Naive thymus-derived CD4-positive, alpha-beta T cell (primary cell): Measurements from ENCODE around the gene ARHGEF7. TPM values are rescaled to one million over a fixed set of nuclear protein-coding genes. Genes with fewer than 3 reads are reported as not detected.

Source experiments
- ATAC-seq: fragments of 150-1000 bp; cut with Tn5 transposase; 2 replicates; pipeline ENCODE4 v1.10.0; 2021; ENCODE audit warnings: mild to moderate bottlenecking, moderate library complexity
- CTCF ChIA-PET: fragments of 350-600 bp; sonication (Branson Sonifier 250); formaldehyde crosslinking; loops from one replicate; lab custom pipeline; 2021; ENCODE audit warnings: antibody characterized with exemption; lab: Charles Lee
- POLR2A ChIA-PET: fragments of 350-600 bp; sonication (Branson Sonifier 250); formaldehyde crosslinking; loops from one replicate; lab custom pipeline; 2021; ENCODE audit warnings: antibody characterized with exemption, inconsistent platforms; lab: Charles Lee
- DNase-seq, 9 donors: peaks; one replicate each; pipeline versions ENCODE4 v3.0.0 to v3.0.0-alpha.2; 2020 to 2022; ENCODE audit warnings: mixed read lengths in 1 of 9
- H3K27ac ChIP-seq: one replicate; pipeline ENCODE4 v1.7.0; 2013; ENCODE audit warnings: mild to moderate bottlenecking, low read depth, low read length, moderate library complexity
- H3K27me3 ChIP-seq, 2 donors: one replicate each; pipeline ENCODE4 v1.7.0; 2013; ENCODE audit warnings: low read length in 2 of 2, mild to moderate bottlenecking in 2 of 2, moderate library complexity in 2 of 2; ENCODE audit not compliant: control insufficient read depth in 2 of 2, insufficient read depth in 2 of 2
- H3K36me3 ChIP-seq, 3 experiments: 1 replicate in 2 of 3; 2 replicates in 1 of 3; pipeline ENCODE4 v1.7.0; 2013; ENCODE audit warnings: low read length in 3 of 3, mild to moderate bottlenecking in 3 of 3, moderate library complexity in 1 of 3; ENCODE audit not compliant: insufficient read depth in 3 of 3, control insufficient read depth in 2 of 3
- H3K4me1 ChIP-seq, 2 donors: one replicate each; pipeline ENCODE4 v1.7.0; 2013; ENCODE audit warnings: low read length in 2 of 2, mild to moderate bottlenecking in 2 of 2, moderate library complexity in 1 of 2; ENCODE audit not compliant: control insufficient read depth in 2 of 2, insufficient read depth in 2 of 2
- H3K4me3 ChIP-seq: 2 replicates; pipeline ENCODE4 v1.7.0; 2013; ENCODE audit warnings: mild to moderate bottlenecking, low read length
- H3K9me3 ChIP-seq, 3 experiments: 1 replicate in 2 of 3; 2 replicates in 1 of 3; pipeline ENCODE4 v1.7.0; 2013; ENCODE audit warnings: low read length in 3 of 3; ENCODE audit not compliant: control insufficient read depth in 2 of 3
- H3K27ac Mint-ChIP-seq, 9 donors: one replicate each; pipeline ENCODE4 v1.8.0; 2020 to 2022; ENCODE audit warnings: mixed read lengths in 9 of 9, mild to moderate bottlenecking in 8 of 9, moderate library complexity in 5 of 9, inconsistent platforms in 2 of 9
- H3K27me3 Mint-ChIP-seq, 5 donors: one replicate each; pipeline ENCODE4 v1.8.0; 2021 to 2022; ENCODE audit warnings: mixed read lengths in 5 of 5, mild to moderate bottlenecking in 1 of 5
- H3K36me3 Mint-ChIP-seq, 5 donors: one replicate each; pipeline ENCODE4 v1.8.0; 2020 to 2022; ENCODE audit warnings: mixed read lengths in 5 of 5, mild to moderate bottlenecking in 3 of 5, inconsistent platforms in 1 of 5
- H3K4me1 Mint-ChIP-seq, 7 donors: one replicate each; pipeline ENCODE4 v1.8.0; 2020 to 2022; ENCODE audit warnings: mixed read lengths in 7 of 7, mild to moderate bottlenecking in 3 of 7, inconsistent platforms in 1 of 7
- H3K4me3 Mint-ChIP-seq, 10 donors: one replicate each; pipeline ENCODE4 v1.8.0; 2020 to 2022; ENCODE audit warnings: mild to moderate bottlenecking in 10 of 10, mixed read lengths in 10 of 10, moderate library complexity in 6 of 10, inconsistent platforms in 2 of 10
- H3K9me3 Mint-ChIP-seq, 11 donors: one replicate each; pipeline ENCODE4 v1.8.0; 2020 to 2022; ENCODE audit warnings: mixed read lengths in 11 of 11, mild to moderate bottlenecking in 4 of 11, inconsistent platforms in 1 of 11, moderate library complexity in 1 of 11
- intact Hi-C, 2 donors: fragments of 100-400 bp; cut with micrococcal nuclease; formaldehyde crosslinking; loops; one replicate each; pipeline ENCODE4 v1.15.1; 2023
- polyA plus RNA-seq, 2 donors: library from polyadenylated mRNA; unstranded; fragments of 300-500 nt; fragmentation: Illumina TruSeq; gene quantifications; one replicate each; pipeline ENCODE4 v1.2.3, GENCODE V29; 2021
- total RNA-seq, 6 experiments: library from RNA in 5 of 6; stranded (reverse) in 5 of 6; gene quantifications; 1 replicate in 5 of 6; 2 replicates in 1 of 6; pipeline ENCODE4 v1.2.3 and lab custom pipeline; 2021 to 2026

ARHGEF7 gene
- total and polyA plus RNA-seq, 7 experiments from 2014 or later: 10.0 to 84.0 (median 76.7) TPM

GRCh38 chr13:111295886-111296285 lies 180.8 kb downstream of the ARHGEF7 start:
- Histone ChIP-seq H3K4me3 (no peak overlapping the region), H3K36me3 (peaks cover 0 to 43% (median 17%) of the 10 kb centered on the region in 3 experiments), H3K27ac (no peak overlapping the region), H3K4me1 (peaks cover 7 to 14% of the 10 kb centered on the region in 2 donors), H3K9me3 (no peaks in the 10 kb centered on the region), H3K27me3 (no peaks in the 10 kb centered on the region)
- Mint-ChIP-seq H3K4me3 (no peak overlapping the region), H3K27me3 (no peaks in the 10 kb centered on the region), H3K36me3 (peaks cover 4 to 70% (median 29%) of the 10 kb centered on the region in 5 donors), H3K27ac (peak overlapping the region in 1 of 9 donors; percentile 54), H3K4me1 (peaks cover 0 to 15% (median 10%) of the 10 kb centered on the region in 7 donors), H3K9me3 (no peaks in the 10 kb centered on the region)
- intact Hi-C loops: no loop called here
- POLR2A ChIA-PET: no interaction called here
- CTCF ChIA-PET: no interaction called here
- DNase-seq: no peak
- ATAC-seq: no peak

DNA sequence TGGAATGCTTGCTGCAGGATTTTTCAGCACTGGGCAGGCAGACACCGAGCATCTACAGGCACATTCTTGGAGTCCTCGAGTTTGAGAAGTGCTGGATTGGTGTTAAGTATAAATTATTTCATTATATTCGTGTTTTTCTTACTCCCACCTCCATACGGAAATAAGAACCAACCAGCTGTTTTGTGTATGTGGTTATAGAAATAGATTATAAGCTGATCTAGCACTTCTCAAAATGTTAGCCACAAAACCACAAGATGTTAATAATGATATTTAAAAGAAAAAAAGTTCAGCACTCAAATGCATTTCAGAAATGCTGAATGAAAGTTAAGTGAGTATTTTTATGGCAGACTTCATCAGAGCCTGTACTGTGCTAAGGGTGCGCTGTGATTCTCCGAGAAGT lies 181.3 kb downstream of the ARHGEF7 start:
- Histone ChIP-seq H3K9me3 (no peaks in the 10 kb centered on the region), H3K27me3 (no peaks in the 10 kb centered on the region), H3K4me1 (peaks cover 7 to 14% of the 10 kb centered on the region in 2 donors), H3K27ac (no peak overlapping the region), H3K4me3 (no peak overlapping the region), H3K36me3 (peaks cover 0 to 42% (median 17%) of the 10 kb centered on the region in 3 experiments)
- Mint-ChIP-seq H3K27me3 (no peaks in the 10 kb centered on the region), H3K9me3 (no peaks in the 10 kb centered on the region), H3K4me3 (no peak overlapping the region), H3K27ac (no peak overlapping the region), H3K4me1 (peaks cover 0 to 15% (median 10%) of the 10 kb centered on the region in 7 donors), H3K36me3 (peaks cover 7 to 70% (median 34%) of the 10 kb centered on the region in 5 donors)
- POLR2A ChIA-PET: no interaction called here
- ATAC-seq (no peak), DNase-seq (no peak)
- intact Hi-C loops: no loop called here
- CTCF ChIA-PET: no interaction called here

DNA sequence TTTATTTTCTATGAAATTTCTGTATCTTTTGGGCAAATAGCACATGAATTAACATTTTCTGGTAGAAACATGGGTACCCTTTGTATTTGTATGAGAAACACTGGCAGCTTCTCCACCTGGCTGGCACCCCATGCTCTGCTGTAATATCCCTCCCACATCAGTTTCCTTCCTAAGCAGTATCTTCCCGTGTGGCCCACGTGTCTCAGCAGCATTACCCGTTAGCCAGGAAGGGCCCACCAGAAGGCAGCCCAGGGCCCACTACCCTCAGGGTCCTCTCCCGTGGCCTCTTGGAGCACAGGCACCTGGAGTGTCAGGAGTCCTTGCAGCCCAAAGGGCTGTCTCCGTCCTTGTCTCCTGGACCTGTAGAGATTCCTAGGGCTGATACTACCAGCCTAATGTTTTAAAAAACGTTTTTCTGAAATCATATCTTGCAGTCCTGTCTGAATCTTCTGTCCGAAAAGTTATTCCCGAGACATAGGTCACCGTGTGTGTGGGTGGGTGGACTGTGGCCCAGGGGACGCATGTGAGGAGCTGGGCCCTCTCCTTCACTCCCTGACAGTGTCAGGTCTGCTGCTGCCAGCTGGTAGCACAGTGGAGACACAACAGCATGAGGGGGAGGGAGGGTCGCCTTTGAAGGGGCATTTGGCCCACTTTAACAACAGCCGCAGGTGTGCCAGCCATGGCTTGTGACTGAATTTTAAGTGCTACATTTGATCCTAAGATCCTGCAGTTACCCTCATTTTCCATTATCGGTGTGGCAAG lies 183.3 kb downstream of the ARHGEF7 start:
- no peak overlapping the region for H3K27ac Mint-ChIP-seq
- POLR2A ChIA-PET: no interaction called here
- H3K4me3 ChIP-seq: no peak overlapping the region
- H3K36me3 Mint-ChIP-seq: peaks cover 8 to 75% (median 34%) of the 10 kb centered on the region in 5 donors
- H3K27me3 Mint-ChIP-seq: no peaks in the 10 kb centered on the region
- intact Hi-C loops: no loop called here
- H3K4me3 Mint-ChIP-seq: no peak overlapping the region
- no peak for DNase-seq
- peaks cover 0 to 43% (median 3%) of the 10 kb centered on the region in 3 experiments for H3K36me3 ChIP-seq
- no peak for ATAC-seq
- H3K4me1 Mint-ChIP-seq: peaks cover 0 to 15% (median 10%) of the 10 kb centered on the region in 7 donors
- CTCF ChIA-PET: interaction anchor here (0.5 kb wide), 1 partner anchor 681 kb away, joined by 3 read pairs; no protein-coding TSS in a partner anchor
- no peaks in the 10 kb centered on the region for H3K9me3 ChIP-seq
- H3K27ac ChIP-seq: no peak overlapping the region
- peaks cover 7 to 14% of the 10 kb centered on the region in 2 donors for H3K4me1 ChIP-seq
- H3K27me3 ChIP-seq: no peaks in the 10 kb centered on the region
- no peaks in the 10 kb centered on the region for H3K9me3 Mint-ChIP-seq

GRCh38 chr13:111302045-111302726 lies 187.1 kb downstream of the ARHGEF7 start:
- Histone ChIP-seq H3K4me1 (no peaks in the 10 kb centered on the region), H3K27ac (no peak overlapping the region), H3K4me3 (no peak overlapping the region), H3K9me3 (no peaks in the 10 kb centered on the region), H3K36me3 (peaks cover 0 to 70% (median 3%) of the 10 kb centered on the region in 3 experiments), H3K27me3 (no peaks in the 10 kb centered on the region)
- H3K36me3 Mint-ChIP-seq: peaks cover 31 to 87% (median 59%) of the 10 kb centered on the region in 5 donors
- POLR2A ChIA-PET: no interaction called here
- intact Hi-C loops: no loop called here
- CTCF ChIA-PET: no interaction called here
- peaks cover 0 to 6% (median 0%) of the 10 kb centered on the region in 11 donors for H3K9me3 Mint-ChIP-seq
- DNase-seq: no peak
- H3K27ac Mint-ChIP-seq: no peak overlapping the region
- peaks cover 0 to 17% (median 0%) of the 10 kb centered on the region in 7 donors for H3K4me1 Mint-ChIP-seq
- H3K27me3 Mint-ChIP-seq: no peaks in the 10 kb centered on the region
- no peak overlapping the region for H3K4me3 Mint-ChIP-seq
- ATAC-seq: no peak

DNA sequence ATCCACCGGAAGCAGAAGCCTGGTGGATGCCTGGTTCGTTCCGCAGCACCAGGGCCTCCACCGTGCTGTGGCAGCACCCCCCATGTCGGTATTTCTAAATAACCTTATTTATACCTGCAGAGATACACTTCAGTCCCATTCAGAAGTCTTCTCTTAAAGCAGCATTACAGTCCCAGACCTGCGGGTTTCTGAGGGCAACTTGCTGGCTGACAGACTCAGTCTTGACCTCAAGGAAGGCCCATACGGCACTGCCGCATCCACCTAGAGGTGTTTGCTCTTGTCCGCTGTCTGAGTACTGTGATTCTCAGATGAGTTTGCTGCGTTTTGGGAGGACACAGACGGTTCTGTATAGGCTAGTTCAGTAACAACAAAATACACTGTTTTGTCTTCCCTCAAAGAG lies 188.4 kb downstream of the ARHGEF7 start:
- Mint-ChIP-seq H3K4me3 (no peak overlapping the region), H3K4me1 (peaks cover 0 to 17% (median 0%) of the 10 kb centered on the region in 7 donors), H3K27ac (peak overlapping the region in 1 of 9 donors; percentile 52), H3K36me3 (peaks cover 31 to 87% (median 68%) of the 10 kb centered on the region in 5 donors), H3K9me3 (peaks cover 0 to 11% (median 0%) of the 10 kb centered on the region in 11 donors), H3K27me3 (no peaks in the 10 kb centered on the region)
- DNase-seq: no peak
- Histone ChIP-seq H3K36me3 (peaks cover 0 to 74% (median 3%) of the 10 kb centered on the region in 3 experiments), H3K4me1 (no peaks in the 10 kb centered on the region), H3K9me3 (no peaks in the 10 kb centered on the region), H3K27me3 (no peaks in the 10 kb centered on the region), H3K4me3 (no peak overlapping the region), H3K27ac (no peak overlapping the region)
- ATAC-seq: no peak
- ChIA-PET CTCF (no interaction called here), POLR2A (no interaction called here)
- intact Hi-C loops: no loop called here

GRCh38 chr13:111304041-111304544 lies 189.0 kb downstream of the ARHGEF7 start:
- CTCF ChIA-PET: no interaction called here
- Histone ChIP-seq H3K4me1 (no peaks in the 10 kb centered on the region), H3K36me3 (peaks cover 0 to 70% (median 3%) of the 10 kb centered on the region in 3 experiments), H3K27me3 (no peaks in the 10 kb centered on the region), H3K9me3 (no peaks in the 10 kb centered on the region), H3K4me3 (no peak overlapping the region), H3K27ac (no peak overlapping the region)
- POLR2A ChIA-PET: no interaction called here
- Mint-ChIP-seq H3K4me1 (peaks cover 0 to 17% (median 0%) of the 10 kb centered on the region in 7 donors), H3K36me3 (peaks cover 32 to 89% (median 73%) of the 10 kb centered on the region in 5 donors), H3K9me3 (peaks cover 0 to 15% (median 1%) of the 10 kb centered on the region in 11 donors), H3K4me3 (no peak overlapping the region), H3K27me3 (no peaks in the 10 kb centered on the region), H3K27ac (peak overlapping the region in 2 of 9 donors; percentile 18 to 81)
- ATAC-seq (no peak), DNase-seq (no peak)
- intact Hi-C loops: no loop called here
